Ishikawa (cell line): Measurements from ENCODE around the gene ITGB8.

Experiments
- CEBPB ChIP-seq: IDR thresholded peaks from 2 replicates; pipeline ENCODE4 v1.6.1; 2012
- CREB1 ChIP-seq: IDR thresholded peaks from 2 replicates; pipeline ENCODE4 v1.6.1; 2012; ENCODE audit warnings: low read depth
- EGR1 ChIP-seq: IDR thresholded peaks from 2 replicates; pipeline ENCODE4 v1.6.1; 2012
- EP300 ChIP-seq: IDR thresholded peaks from 2 replicates; pipeline ENCODE4 v1.6.1; 2012; ENCODE audit warnings: borderline replicate concordance
- FOXM1 ChIP-seq: IDR thresholded peaks from 2 replicates; pipeline ENCODE4 v1.6.1; 2012; ENCODE audit warnings: low read depth, borderline replicate concordance
- MAX ChIP-seq: IDR thresholded peaks from 2 replicates; pipeline ENCODE4 v1.6.1; 2012
- NFIC ChIP-seq: IDR thresholded peaks from 2 replicates; pipeline ENCODE4 v1.6.1; 2012
- RAD21 ChIP-seq: IDR thresholded peaks from 2 replicates; pipeline ENCODE4 v1.6.1; 2012; ENCODE audit warnings: low read depth
- REST ChIP-seq: IDR thresholded peaks from 2 replicates; pipeline ENCODE4 v1.6.1; 2012; ENCODE audit warnings: low read depth, mild to moderate bottlenecking
- TAF1 ChIP-seq: IDR thresholded peaks from 2 replicates; pipeline ENCODE4 v1.6.1; 2012; ENCODE audit warnings: low read depth, mild to moderate bottlenecking
- TCF12 ChIP-seq: IDR thresholded peaks from 2 replicates; pipeline ENCODE4 v1.6.1; 2012; ENCODE audit warnings: low read depth
- TEAD4 ChIP-seq: IDR thresholded peaks from 2 replicates; pipeline ENCODE4 v1.6.1; 2012
- USF1 ChIP-seq: IDR thresholded peaks from 2 replicates; pipeline ENCODE4 v1.6.1; 2012
- YY1 ChIP-seq: IDR thresholded peaks from 2 replicates; pipeline ENCODE4 v1.6.1; 2012; ENCODE audit warnings: low read depth
- ZBTB7A ChIP-seq: IDR thresholded peaks from 2 replicates; pipeline ENCODE4 v1.6.1; 2012; ENCODE audit warnings: low read depth

The ITGB8 gene

GRCh38 chr7:20440472-20441105, 109.9 kb downstream of the ITGB8 start:
- TF ChIP-seq RAD21 (peak; percentile 62), TEAD4 (no peak), NFIC (peak; percentile 22; the same call in 1 of the 2 replicates)

- TF ChIP-seq EP300 (no peak), EGR1 (no peak)
These were observed 110.6 kb downstream of the ITGB8 start for GRCh38 chr7:20441346-20441745.

DNA sequence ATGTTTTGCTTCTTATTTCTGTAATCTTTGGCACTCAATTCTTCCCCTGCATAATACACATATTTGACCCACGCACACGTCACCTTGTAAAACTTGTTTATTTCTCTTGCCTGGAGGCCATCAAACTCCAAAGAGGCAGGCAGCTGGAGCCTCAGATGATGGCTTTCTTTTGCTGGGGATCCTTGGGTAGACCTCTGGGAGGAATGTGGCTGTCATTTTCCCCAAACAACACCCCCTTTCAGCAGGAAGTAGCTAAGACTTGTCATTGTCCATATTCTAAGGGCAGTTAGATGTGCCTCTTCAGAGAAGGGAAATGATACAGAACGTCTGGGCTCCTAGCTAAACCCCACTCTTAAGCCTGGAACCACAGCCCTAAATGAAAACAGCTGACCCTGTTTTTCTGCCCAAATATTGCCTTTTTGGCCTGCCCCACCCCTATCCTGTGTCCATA, 111.3 kb downstream of the ITGB8 start:
- TF ChIP-seq RAD21 (no peak), TCF12 (no peak), EP300 (no peak)

- no peak for TF ChIP-seq USF1
- no peak for TF ChIP-seq REST
- no peak for TF ChIP-seq TAF1
- no peak for TF ChIP-seq ZBTB7A
- TF ChIP-seq NFIC: no peak
- TF ChIP-seq EP300: no peak
- no peak for TF ChIP-seq MAX
These were observed 112.3 kb downstream of the ITGB8 start for GRCh38 chr7:20442951-20443350.

GRCh38 chr7:20444030-20444800, 113.5 kb downstream of the ITGB8 start:
- TF ChIP-seq TEAD4 (no peak), FOXM1 (no peak), RAD21 (no peak), EP300 (no peak), MAX (no peak), REST (no peak), NFIC (no peak), USF1 (no peak), TAF1 (no peak), TCF12 (no peak), ZBTB7A (no peak), CREB1 (no peak), YY1 (no peak), EGR1 (no peak), CEBPB (no peak)

- TF ChIP-seq NFIC: no peak
- TF ChIP-seq TEAD4: no peak
These were observed 116.4 kb downstream of the ITGB8 start for GRCh38 chr7:20447021-20447650.

- no peak for TF ChIP-seq USF1
- no peak for TF ChIP-seq ZBTB7A
- TF ChIP-seq CEBPB: no peak
- TF ChIP-seq EGR1: no peak
- TF ChIP-seq RAD21: no peak
These were observed 118.5 kb downstream of the ITGB8 start for GRCh38 chr7:20449176-20449575.
